Panc1 (cell line): ENCODE data around the gene CD2BP2.

ENCODE experiments used
- POLR2AphosphoS5 ChIP-seq: IDR thresholded peaks from 2 replicates; pipeline ENCODE4 v1.6.1; 2012; ENCODE audit warnings: mild to moderate bottlenecking, low read depth, low read length, moderate library complexity
- REST ChIP-seq, 2 experiments: IDR thresholded peaks; 2 replicates each; pipeline ENCODE4 v1.6.1; 2011 to 2012; ENCODE audit warnings: low read depth in 2 of 2, control low read depth in 1 of 2, low read length in 1 of 2, mild to moderate bottlenecking in 1 of 2, moderate library complexity in 1 of 2; ENCODE audit not compliant: insufficient read depth in 1 of 2
- TCF7L2 ChIP-seq: IDR thresholded peaks from 2 replicates; pipeline ENCODE4 v1.6.1; 2011; ENCODE audit warnings: mild to moderate bottlenecking, low read depth, low read length, inconsistent platforms
- TF ChIP-seq, protein P1 (sequence below): fragments of 450-650 bp; IDR thresholded peaks from 2 replicates; pipeline ENCODE4 v1.5.1; 2017; ENCODE audit warnings: mild to moderate bottlenecking

GRCh38 chr16:30372725-30373124, 17.6 kb upstream of the CD2BP2 start:
- TF ChIP-seq, protein P1, sequence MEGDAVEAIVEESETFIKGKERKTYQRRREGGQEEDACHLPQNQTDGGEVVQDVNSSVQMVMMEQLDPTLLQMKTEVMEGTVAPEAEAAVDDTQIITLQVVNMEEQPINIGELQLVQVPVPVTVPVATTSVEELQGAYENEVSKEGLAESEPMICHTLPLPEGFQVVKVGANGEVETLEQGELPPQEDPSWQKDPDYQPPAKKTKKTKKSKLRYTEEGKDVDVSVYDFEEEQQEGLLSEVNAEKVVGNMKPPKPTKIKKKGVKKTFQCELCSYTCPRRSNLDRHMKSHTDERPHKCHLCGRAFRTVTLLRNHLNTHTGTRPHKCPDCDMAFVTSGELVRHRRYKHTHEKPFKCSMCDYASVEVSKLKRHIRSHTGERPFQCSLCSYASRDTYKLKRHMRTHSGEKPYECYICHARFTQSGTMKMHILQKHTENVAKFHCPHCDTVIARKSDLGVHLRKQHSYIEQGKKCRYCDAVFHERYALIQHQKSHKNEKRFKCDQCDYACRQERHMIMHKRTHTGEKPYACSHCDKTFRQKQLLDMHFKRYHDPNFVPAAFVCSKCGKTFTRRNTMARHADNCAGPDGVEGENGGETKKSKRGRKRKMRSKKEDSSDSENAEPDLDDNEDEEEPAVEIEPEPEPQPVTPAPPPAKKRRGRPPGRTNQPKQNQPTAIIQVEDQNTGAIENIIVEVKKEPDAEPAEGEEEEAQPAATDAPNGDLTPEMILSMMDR = no peak
- no peak for TF ChIP-seq POLR2AphosphoS5
- no peak for TF ChIP-seq TCF7L2
- no peak for TF ChIP-seq REST (IDR thresholded peaks at IDR 0.05; ENCODE audit: insufficient read depth in 1 of 2, low read depth in 2 of 2, low read length in 1 of 2)
